Adrenal gland (tissue), 12 donors: ENCODE data around the gene POC1A. TPM values are rescaled to one million over a fixed set of nuclear protein-coding genes. Genes with fewer than 3 reads are reported as not detected.

Experiments used
- DNase-seq, 7 donors: peaks; one replicate each; pipeline ENCODE4 v3.0.0-alpha.2; 2019 to 2020
- H3K27ac ChIP-seq, 5 donors: fragments of 200-600 bp; sonication (generic) in 4 of 5; 1 replicate in 3 of 5; 2 replicates in 2 of 5; pipeline versions ENCODE4 v1.5.1 to v1.8.0; 2016 to 2020; ENCODE audit warnings: mild to moderate bottlenecking in 1 of 5
- H3K27me3 ChIP-seq: fragments of 200-600 bp; 2 replicates; pipeline ENCODE4 v1.8.0; 2021
- H3K36me3 ChIP-seq, 2 donors: fragments of 200-600 bp; replicated peaks in 1 of 2; 1 replicate in 1 of 2; 2 replicates in 1 of 2; pipeline versions ENCODE4 v1.5.1 to v1.8.0; 2018 to 2022
- H3K4me1 ChIP-seq, 2 donors: fragments of 200-600 bp; replicated peaks in 1 of 2; 1 replicate in 1 of 2; 2 replicates in 1 of 2; pipeline versions ENCODE4 v1.5.1 to v1.8.0; 2018 to 2021
- H3K4me3 ChIP-seq, 4 donors: fragments of 200-600 bp; sonication (generic) in 3 of 4; one replicate each; pipeline ENCODE4 v1.5.1; 2016 to 2018
- H3K9me3 ChIP-seq, 3 donors: fragments of 200-600 bp; sonication (generic) in 1 of 3; replicated peaks in 1 of 3; 1 replicate in 2 of 3; 2 replicates in 1 of 3; pipeline versions ENCODE4 v1.5.1 to v1.8.0; 2016 to 2021
- POLR2A ChIP-seq, 2 donors: fragments of 450-650 bp; IDR thresholded peaks; one replicate each; pipeline ENCODE4 v1.6.1; 2017; ENCODE audit warnings: antibody characterized with exemption in 2 of 2, mild to moderate bottlenecking in 2 of 2, moderate library complexity in 1 of 2
- WGBS, 4 donors: extraction: QIAGEN DNeasy Blood & Tissue Kit in 2 of 4; methylation state at CpG; one replicate each; pipeline versions ENCODE4 v1.1.5 to v1.1.7; 2013 to 2017; 5-methylcytosine and 5-hydroxymethylcytosine counted together
- intact Hi-C, 2 donors: fragments of 100-400 bp; cut with DNase I; formaldehyde crosslinking; loops; one replicate each; pipeline versions ENCODE4 v1.14.1 to v1.15.0; 2022 to 2023
- polyA plus RNA-seq, 3 donors: library from polyadenylated mRNA; stranded (reverse); fragments of 200-250 nt in 2 of 3; fragments of 350-450 nt in 1 of 3; fragmentation: Illumina TruSeq in 1 of 3; extraction: RNeasy Lipid Tissue Mini Kit (QIAGEN cat#74804) in 1 of 3; gene quantifications; one replicate each; pipeline ENCODE4 v1.2.3, GENCODE V29; 2013 to 2014
- total RNA-seq, 9 donors: library from RNA; depleted of rRNA in 4 of 9; stranded (reverse); fragments of >200 nt in 4 of 9; fragments of 120-200 nt in 1 of 9; fragmentation: NEBNext Ultra II Directional in 1 of 9; extraction: Animal tissue kit (Norgen Biotek cat#: 25700) in 1 of 9; gene quantifications; one replicate each; pipeline versions ENCODE4 v1.1.0 to v1.2.4, GENCODE V29; 2013 to 2023
- TF ChIP-seq, protein P1 (sequence below), 6 experiments: fragments of 450-650 bp in 4 of 6; fragments of 200-600 bp in 2 of 6; sonication (generic) in 1 of 6; IDR thresholded peaks; 1 replicate in 5 of 6; 2 replicates in 1 of 6; pipeline versions ENCODE4 v1.5.1 to v1.8.0; 2016 to 2021; ENCODE audit warnings: antibody characterized with exemption in 6 of 6, mild to moderate bottlenecking in 2 of 6, moderate library complexity in 1 of 6
- donor health status: healthy with polysubstance abuse.
- donor health status: Bipolar disorder and iron deficiency.
- donor health status: DM: yes; HTN: yes; CAD: no.
- donor health status: DM: no; HTN: no; CAD: no.
- donor health status: DM: no; HTN: no; CAD: no.
- donor health status: DM: yes; HTN: yes; CAD: no.

The POC1A gene
- total and polyA plus RNA-seq, 12 donors = 2.0 to 8.4 (median 5.5) TPM

DNA sequence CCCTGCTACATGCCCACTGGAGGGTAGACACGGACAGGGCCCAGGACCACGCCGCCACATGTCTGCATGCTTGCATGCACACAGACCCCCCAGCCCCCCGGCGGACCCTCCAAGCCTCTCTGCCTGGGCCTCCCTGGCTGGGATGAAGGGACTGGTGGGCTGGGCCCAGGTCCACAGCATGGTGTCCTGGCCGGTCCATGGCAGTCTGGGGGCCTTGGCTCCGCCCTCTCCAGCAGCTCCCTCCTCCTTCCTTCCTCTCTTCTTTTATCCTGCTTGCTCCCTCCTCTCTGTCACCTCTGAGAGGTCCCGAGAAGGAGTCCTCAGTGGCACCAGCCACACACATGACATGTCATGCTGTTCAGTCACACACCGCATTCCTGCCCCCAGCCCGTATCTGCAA lies 122.3 kb downstream of the POC1A start:
- H3K9me3 ChIP-seq = no peaks in the 10 kb centered on the region

GRCh38 chr3:52030714-52031310 lies 123.4 kb downstream of the POC1A start:
- H3K27me3 ChIP-seq = no peaks in the 10 kb centered on the region
- peak in 1 of 7 donors; percentile 83 for DNase-seq
- no peaks in the 10 kb centered on the region for H3K9me3 ChIP-seq
- TF ChIP-seq POLR2A (IDR thresholded peaks at IDR 0.05) = no peak
- TF ChIP-seq, protein P1, sequence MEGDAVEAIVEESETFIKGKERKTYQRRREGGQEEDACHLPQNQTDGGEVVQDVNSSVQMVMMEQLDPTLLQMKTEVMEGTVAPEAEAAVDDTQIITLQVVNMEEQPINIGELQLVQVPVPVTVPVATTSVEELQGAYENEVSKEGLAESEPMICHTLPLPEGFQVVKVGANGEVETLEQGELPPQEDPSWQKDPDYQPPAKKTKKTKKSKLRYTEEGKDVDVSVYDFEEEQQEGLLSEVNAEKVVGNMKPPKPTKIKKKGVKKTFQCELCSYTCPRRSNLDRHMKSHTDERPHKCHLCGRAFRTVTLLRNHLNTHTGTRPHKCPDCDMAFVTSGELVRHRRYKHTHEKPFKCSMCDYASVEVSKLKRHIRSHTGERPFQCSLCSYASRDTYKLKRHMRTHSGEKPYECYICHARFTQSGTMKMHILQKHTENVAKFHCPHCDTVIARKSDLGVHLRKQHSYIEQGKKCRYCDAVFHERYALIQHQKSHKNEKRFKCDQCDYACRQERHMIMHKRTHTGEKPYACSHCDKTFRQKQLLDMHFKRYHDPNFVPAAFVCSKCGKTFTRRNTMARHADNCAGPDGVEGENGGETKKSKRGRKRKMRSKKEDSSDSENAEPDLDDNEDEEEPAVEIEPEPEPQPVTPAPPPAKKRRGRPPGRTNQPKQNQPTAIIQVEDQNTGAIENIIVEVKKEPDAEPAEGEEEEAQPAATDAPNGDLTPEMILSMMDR (IDR thresholded peaks at IDR 0.05) = no peak
- no peaks in the 10 kb centered on the region for H3K36me3 ChIP-seq
- H3K4me3 ChIP-seq = no peak overlapping the region
- H3K4me1 ChIP-seq = peaks cover 0 to 20% of the 10 kb centered on the region in 2 donors
- 92 to 98% (median 93%) methylated on average over 10 to 11 of the region's 11 CpGs for WGBS, 4 donors
- intact Hi-C loops = no loop called here
- H3K27ac ChIP-seq = peak overlapping the region in 1 of 5 donors; percentile 79

More for the DNA sequence above, 122.3 kb downstream of the POC1A start:
- H3K4me3 ChIP-seq = no peak overlapping the region
- 89 to 97% (median 91%) methylated on average over 3 to 10 of the region's 10 CpGs for WGBS, 4 donors
- no peak for DNase-seq
- no peaks in the 10 kb centered on the region for H3K36me3 ChIP-seq
- intact Hi-C loops = no loop called here
- TF ChIP-seq, protein P1 (IDR thresholded peaks at IDR 0.05) = no peak
- TF ChIP-seq POLR2A (IDR thresholded peaks at IDR 0.05) = no peak
- H3K27ac ChIP-seq = peak overlapping the region in 1 of 5 donors; percentile 34
- no peaks in the 10 kb centered on the region for H3K27me3 ChIP-seq
- peaks cover 0 to 20% of the 10 kb centered on the region in 2 donors for H3K4me1 ChIP-seq

- no peak for TF ChIP-seq POLR2A (IDR thresholded peaks at IDR 0.05)
- TF ChIP-seq, protein P1 (IDR thresholded peaks at IDR 0.05) = no peak
- no peaks in the 10 kb centered on the region for H3K27me3 ChIP-seq
- H3K9me3 ChIP-seq = no peaks in the 10 kb centered on the region
- H3K27ac ChIP-seq = peak overlapping the region in 2 of 5 donors; percentile 79 to 86
- peak in 1 of 7 donors; percentile 52 for DNase-seq
- no peak overlapping the region for H3K4me3 ChIP-seq
- peaks cover 0 to 31% of the 10 kb centered on the region in 2 donors for H3K4me1 ChIP-seq
- intact Hi-C loops = no loop called here
- no peaks in the 10 kb centered on the region for H3K36me3 ChIP-seq
- WGBS, 4 donors = 52 to 79% (median 74%) methylated on average over 2 to 10 of the region's 10 CpGs
Measured at GRCh38 chr3:52029535-52029934, 124.7 kb downstream of the POC1A start.

- no peak overlapping the region for H3K4me3 ChIP-seq
- no peaks in the 10 kb centered on the region for H3K9me3 ChIP-seq
- H3K4me1 ChIP-seq = peaks cover 0 to 36% of the 10 kb centered on the region in 2 donors
- no peaks in the 10 kb centered on the region for H3K36me3 ChIP-seq
- TF ChIP-seq, protein P1 (IDR thresholded peaks at IDR 0.05) = no peak
- TF ChIP-seq POLR2A (IDR thresholded peaks at IDR 0.05) = peak in 1 of 2 donors; percentile 35
- H3K27me3 ChIP-seq = no peaks in the 10 kb centered on the region
- intact Hi-C loops = no loop called here
- H3K27ac ChIP-seq = peak overlapping the region in 3 of 5 donors; percentile 1 to 86 (median 79)
- peak; percentile 62 to 91 (median 86) for DNase-seq
- 23 to 35% (median 29%) methylated on average over 4 to 9 of the region's 9 CpGs for WGBS, 4 donors
Measured at GRCh38 chr3:52029053-52029452, 125.2 kb downstream of the POC1A start.
